GM18861 (cell line): ENCODE data around the gene PITPNM1.
"Not testable (repeated sequence)": the region's sequence is repeated elsewhere in the genome, so short reads cannot be mapped to it uniquely, and the experiment has no call there.

ENCODE experiments used
- ATAC-seq: cut with Tn5 transposase; IDR thresholded peaks from one replicate; pipeline ENCODE4 v1.9.1; 2021; ENCODE audit not compliant: unreplicated experiment

Gene PITPNM1

GRCh38 chr11:67523556-67524479, 18.7 kb upstream of the PITPNM1 start:
- ATAC-seq, result no peak

GRCh38 chr11:67522844-67523555, 17.8 kb upstream of the PITPNM1 start, which contains the start of gene CABP2:
TSS of gene CABP2 (minus strand) at chr11:67523446. CDS start at chr11:67523326, 120 bp downstream.
- ATAC-seq, result no peak

- no peak for ATAC-seq
Observed at GRCh38 chr11:67522338-67522737, 17.2 kb upstream of the PITPNM1 start.

- ATAC-seq, result no peak
Observed at GRCh38 chr11:67521924-67522323, 16.8 kb upstream of the PITPNM1 start.

- ATAC-seq, result no peak
Observed at GRCh38 chr11:67520856-67521824, 16.0 kb upstream of the PITPNM1 start.

GRCh38 chr11:67519726-67520125, 14.6 kb upstream of the PITPNM1 start:
- no peak for ATAC-seq

GRCh38 chr11:67517784-67518552, 12.8 kb upstream of the PITPNM1 start:
- no peak for ATAC-seq

- ATAC-seq, result no peak
Observed at GRCh38 chr11:67516806-67517205, 11.6 kb upstream of the PITPNM1 start.

GRCh38 chr11:67514116-67514515, 9.0 kb upstream of the PITPNM1 start:
- ATAC-seq, result no peak

GRCh38 chr11:67511558-67511957, 6.4 kb upstream of the PITPNM1 start:
- ATAC-seq, result not testable (repeated sequence)

GRCh38 chr11:67510023-67510345, 4.8 kb upstream of the PITPNM1 start:
- ATAC-seq, result no peak

- ATAC-seq, result peak; percentile 26
Observed at GRCh38 chr11:67508486-67509121, 3.4 kb upstream of the PITPNM1 start.

- ATAC-seq, result peak; percentile 69
Observed at GRCh38 chr11:67507864-67508485, 2.8 kb upstream of the PITPNM1 start, which contains the start of gene CDK2AP2. TSS of gene CDK2AP2 (minus strand) at chr11:67508162. CDS start at chr11:67508082, 80 bp downstream.

GRCh38 chr11:67507242-67507863, 2.2 kb upstream of the PITPNM1 start:
- ATAC-seq, result no peak

- ATAC-seq, result no peak
Observed at GRCh38 chr11:67506426-67507051, 1.4 kb upstream of the PITPNM1 start.

- ATAC-seq, result no peak
Observed at GRCh38 chr11:67505605-67506396, 638 bp upstream of the PITPNM1 start.
